Midbrain (tissue), 1 donor: ENCODE results near the gene SUMO3.
"Not testable (repeated sequence)": the region's sequence is repeated elsewhere in the genome, so short reads cannot be mapped to it uniquely, and the experiment has no call there.

Experiments
- DNase-seq: peaks from one replicate; lab custom pipeline; 2025; lab: John Stamatoyannopoulos, UW

The SUMO3 gene

DNA sequence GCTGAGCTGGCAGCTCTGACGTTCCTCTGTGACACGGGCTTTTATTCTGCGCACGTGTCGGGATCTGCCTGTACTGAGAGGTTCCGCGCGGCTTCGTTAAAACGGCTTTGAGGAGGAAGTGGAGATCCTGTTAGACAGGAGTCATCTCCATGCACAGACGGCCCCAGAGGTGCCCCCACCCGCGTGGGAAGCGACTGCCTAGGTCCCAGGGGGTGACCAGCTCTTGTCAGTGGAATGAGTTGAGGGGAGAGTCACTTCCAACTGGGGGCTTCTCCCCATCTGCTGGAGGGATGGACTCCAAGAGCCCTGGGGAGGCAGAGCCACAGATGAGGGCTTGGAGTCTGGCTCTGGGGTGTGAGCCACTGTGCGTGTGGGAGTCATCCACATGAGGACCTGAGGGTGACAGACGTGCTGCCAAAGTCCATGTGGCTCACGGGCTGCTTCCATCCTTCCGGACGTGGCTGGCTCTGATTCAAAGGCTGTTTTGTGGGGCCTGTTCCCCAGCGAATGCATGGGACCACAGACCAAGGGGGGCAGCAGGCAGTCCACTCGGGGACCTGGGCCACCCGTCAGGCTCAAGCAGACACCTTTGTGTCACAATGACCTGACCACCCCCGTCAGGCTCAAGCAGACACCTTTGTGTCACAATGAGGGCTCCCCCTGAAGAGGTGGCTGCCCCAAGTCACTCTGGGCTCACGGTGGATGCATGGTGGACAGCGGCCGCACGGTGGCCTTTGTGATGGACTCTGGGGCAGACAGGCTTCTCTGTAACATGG is 28.8 kb upstream of the SUMO3 start:
- DNase-seq: peak; percentile 38

DNA sequence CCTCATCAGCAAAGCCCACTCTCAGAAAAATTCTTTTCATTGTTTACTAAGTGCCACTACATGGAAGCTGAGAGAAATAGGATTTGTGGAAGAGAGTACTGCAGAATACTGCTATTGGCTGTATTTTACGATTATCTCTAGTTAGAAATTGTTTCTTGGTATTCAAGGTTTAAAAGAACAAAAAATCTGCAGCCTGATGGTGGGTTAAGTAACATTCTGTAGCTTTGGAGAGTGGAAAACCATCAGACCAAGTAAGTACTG is 28.3 kb upstream of the SUMO3 start:
- DNase-seq: no peak

DNA sequence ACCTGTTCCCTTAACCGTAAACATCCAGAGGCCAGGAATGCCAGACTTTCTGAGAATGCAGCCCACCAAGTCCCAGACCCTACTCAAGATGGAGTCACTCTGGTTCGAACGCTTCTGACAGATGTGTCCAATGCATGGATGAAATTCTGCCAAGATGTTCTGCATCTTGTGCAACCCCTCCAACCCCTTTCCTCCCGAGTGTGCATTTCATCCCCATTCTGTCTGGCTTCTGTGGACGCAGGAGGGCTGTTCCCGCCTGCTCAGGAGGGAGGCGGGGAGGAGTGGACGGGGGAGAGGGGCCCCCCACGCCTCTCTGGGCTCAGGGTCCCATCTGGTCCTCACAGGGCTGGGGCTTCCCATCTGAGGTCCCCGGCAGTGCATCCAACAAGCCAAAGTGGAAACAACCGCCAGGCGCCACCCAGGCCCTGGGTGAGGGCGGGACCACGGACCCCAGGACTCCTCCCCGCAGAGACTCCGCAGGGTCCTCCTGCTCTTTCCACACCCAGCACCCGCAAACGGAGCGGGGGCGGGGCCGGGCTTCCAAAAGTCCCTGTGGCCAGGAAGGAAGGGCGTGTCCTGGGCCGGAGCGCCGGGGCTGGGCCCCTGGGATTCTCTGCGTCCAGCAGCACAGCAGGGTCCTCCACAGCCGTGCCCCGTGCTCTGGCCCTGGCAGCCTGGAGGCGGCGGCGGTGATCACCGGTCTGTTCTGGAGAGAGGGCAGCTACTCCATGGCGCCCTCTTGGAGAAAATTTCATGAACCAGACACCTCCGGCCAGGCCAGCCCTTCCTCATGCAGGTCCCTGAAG is 27.8 kb upstream of the SUMO3 start:
- peak; percentile 49 for DNase-seq

DNA sequence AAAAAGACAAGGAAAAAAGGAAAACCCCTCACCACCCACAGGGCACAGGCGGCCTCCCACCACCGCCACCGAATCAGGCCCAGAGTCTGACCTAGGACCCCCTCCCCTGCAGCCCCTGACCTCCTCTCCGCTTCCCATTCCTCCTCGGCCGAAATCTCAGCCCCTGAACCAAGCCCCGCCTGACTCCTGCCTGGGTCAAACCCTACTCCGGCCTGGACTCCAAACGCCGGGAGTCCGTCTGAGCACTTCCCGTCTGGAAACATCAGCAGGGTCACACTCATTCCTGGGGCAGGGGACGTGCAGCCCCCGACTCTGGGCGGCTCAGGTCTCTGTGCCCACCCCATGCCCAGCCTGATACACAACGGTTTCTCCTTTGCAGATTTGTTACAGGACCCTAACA is 26.4 kb upstream of the SUMO3 start:
- DNase-seq: no peak

DNA sequence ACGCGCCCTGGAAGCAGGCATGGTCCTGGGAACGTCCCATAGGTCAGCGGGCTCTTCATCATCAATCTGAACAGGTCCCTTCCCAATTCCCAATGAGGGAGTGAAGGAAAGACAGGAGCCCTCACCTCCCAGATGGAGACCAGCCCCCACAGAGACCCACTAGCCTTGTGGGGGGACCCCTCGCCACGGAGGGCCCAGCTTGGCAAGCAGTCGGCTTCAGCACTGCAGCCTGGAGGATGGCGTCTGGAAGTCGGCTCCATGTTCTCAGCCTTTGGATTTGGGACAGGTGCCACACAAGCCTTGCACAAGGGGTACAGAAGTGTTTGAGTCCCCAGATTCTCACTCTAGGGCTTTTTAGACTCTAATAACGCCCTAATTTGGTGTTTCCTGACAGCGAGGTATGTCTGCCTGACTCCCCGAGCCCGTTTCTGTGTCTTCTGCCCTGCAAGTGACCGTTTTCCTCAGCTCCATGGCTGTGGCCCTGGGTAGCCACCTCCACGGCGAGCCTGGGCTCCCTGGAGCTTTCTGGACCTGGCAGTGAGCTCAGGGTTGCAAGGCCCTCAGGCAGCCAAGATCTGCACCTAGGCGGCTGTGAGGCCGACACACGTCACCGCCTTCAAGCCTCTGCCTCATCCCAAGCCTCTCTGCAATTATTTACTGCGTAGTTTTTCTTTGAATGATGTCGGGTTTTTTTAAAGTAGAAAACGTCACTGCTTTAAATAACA is 25.0 kb upstream of the SUMO3 start:
- DNase-seq: no peak

DNA sequence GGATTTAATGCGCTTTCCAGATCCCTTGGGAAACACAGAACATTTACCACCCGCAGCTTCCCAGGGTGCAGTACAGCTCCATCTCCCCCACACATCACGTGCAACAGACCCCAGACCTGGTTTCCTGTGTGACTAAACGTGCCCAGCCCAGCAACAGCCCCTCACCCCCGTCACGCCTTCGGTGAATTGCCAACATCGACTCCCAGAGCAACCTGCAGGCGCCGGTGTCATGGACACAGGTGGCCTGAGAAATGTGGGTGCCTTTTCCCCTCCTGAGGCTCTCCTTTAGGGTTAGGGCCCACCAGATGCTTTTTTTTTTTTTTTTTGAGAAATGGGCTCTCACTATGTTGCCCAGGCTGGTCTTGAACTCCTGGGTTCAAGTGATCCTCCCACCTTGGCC is 24.2 kb upstream of the SUMO3 start:
- no peak for DNase-seq

DNA sequence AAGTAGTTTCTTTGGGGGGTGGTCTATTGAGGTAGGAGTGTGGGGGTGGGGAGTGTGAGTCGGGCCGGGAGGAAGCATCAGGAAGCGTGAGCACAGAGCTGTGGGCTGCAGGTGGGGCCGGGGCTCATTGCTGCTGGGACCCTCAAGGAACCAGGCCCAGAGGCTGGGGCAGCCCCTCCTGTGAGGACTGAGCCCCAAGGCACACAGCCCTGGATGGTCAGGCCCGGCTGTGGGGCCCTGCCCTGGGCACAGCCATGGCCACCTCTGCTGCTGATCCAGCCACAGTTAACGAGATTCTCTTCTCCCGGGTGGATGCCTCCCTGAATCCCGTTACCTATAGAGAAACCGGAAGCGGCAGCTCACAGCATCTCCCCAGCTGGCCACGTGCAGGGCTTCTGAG is 22.9 kb upstream of the SUMO3 start:
- no peak for DNase-seq

DNA sequence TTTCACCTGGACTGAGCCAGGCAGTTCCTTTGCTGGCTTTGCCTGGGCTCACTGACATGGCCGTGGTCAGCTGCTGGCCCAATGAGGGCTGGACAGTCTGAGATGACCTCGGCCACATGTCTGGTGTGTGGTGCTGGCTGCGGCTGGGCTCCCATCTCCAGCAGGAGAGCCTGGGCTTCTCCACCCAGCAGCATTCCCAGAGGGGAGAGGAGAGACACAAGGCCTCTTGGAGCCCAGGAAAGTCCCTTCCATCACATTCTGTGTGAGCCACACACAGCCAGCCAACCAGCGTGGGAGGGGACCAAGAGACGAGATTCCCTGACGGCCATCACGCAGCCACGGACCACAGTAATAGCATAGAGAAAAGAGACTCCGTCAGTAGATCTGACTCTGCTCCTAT is 21.1 kb upstream of the SUMO3 start:
- no peak for DNase-seq

DNA sequence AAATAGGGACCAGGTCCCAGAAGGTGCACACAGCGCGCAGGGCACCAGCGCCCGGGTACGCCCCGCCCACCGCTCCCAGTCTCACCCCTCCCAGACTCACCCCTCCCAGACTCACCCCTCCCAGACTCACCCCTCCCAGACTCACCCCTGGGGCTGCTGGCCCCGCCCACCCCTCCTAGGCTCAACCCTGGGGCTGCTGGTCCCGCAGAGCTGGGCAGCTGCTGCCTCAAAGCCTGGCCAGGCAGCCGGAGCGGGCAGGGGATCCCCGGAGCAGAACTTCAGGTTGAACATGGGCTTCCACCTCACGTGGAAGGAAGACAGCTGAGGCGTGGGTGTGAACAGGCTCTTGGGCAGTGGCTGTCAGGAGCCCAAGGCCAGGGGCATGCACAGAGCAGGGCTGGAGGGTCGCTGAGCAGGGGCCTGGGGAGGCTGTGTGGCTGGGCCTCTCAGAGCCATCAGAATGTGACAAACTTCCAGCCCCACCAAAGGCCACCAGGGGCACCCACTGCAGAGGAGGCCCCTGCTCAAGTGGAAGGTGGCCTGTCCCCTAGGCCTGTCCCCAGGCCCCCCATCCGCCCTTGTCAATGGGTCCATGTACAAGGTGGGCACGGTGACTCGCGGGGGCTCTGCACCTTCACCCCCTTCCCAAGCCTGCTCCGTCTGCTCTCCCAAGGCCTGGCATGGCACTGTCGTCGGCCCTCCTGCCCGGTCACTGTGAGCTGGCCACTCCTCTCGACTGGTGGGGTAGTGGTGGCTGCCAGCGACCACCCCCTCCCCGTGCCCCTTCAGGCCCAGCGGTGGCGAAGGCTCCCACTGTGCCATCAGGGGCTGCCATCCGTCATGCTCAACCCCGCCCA is 20.4 kb upstream of the SUMO3 start:
- no peak for DNase-seq

DNA sequence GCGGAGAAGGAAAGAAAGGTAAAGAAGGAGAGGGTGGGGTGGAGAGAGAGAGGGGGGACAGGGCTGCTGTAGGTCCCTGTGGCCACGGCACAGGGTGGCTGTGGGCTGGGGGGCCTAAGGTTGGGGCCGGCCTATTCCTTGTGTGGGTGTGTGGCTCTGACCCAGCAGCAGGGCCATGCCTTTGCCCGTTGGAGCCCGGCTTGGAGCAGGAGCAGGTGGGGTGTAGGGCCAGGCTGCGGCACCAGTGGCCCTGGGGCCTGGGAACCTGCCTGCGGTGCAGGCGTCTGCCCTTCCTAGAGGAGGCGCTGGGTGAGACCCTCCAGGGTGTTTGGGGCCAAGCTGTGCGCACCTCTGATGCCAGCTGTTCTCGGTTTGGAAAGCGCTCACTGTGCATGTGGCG is 19.7 kb upstream of the SUMO3 start:
- no peak for DNase-seq

DNA sequence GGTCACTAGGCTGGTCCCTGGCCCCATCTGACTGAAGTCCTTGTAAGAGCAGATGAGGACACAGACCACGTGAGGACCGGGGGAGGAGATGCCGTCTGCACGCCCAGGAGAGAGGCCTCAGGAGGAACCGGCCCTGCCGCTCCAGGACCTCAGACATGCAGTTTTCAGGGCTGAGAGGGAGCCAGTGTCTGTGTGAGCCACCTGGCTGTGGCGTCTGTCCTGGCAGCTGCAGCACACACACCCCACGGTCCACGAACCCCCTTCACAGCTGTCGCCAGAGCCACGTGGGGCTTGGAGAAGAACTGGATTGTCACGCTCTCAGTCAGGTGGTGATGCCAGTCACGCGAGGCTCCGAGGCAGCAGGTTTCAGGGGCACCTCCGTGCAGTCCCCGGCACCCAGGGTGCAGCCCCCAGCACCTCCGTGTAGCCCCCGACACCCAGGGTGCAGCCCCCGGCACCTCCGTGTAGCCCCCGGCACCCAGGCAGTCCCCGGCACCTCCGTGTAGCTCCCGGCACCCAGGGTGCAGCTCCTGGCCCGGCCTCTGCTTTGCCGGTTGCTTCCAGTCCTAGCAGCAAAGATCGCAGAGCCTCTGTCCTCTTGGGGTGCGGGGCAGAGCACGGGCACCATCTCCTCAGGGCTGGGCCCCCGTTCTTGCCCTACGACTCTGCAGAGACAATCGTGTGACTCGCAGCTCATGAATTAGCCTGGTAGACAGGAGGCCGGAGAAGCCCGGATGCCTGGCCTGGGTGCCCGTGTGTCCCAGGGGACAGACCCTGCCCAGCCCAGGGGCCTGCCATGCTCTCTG is 19.0 kb upstream of the SUMO3 start:
- peak; percentile 22 for DNase-seq

DNA sequence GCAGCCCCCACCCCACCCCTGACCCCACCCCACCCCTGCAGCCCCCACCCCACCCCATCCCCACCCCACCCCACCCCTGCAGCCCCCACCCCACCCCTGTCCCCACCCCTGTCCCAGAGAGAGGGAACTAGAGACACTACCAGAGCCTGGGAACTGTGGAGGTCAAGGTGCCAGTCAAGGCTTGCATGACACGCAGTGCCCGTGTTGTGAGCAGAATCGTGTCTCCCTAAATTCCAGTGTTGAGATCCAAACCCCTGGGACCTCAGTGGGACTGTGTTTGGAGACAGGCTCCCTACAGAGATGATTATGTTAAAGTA is 18.4 kb upstream of the SUMO3 start:
- DNase-seq: no peak

DNA sequence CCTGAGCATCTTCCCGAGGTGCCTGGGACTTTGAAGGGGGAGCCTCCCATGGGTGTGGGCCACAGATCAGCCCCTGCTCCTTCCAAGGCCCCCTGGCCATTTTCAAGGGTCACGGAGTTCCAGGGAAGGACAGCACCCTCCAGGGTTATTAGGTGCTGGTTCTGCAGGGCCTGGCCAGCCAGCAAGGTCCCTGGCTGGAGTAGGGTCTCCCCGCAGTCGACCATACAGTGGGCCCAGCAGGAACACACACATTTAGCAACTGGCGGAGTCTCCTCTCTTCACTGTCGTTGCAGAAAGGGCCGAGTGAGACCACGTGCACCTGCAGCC is 17.7 kb upstream of the SUMO3 start:
- DNase-seq: no peak

DNA sequence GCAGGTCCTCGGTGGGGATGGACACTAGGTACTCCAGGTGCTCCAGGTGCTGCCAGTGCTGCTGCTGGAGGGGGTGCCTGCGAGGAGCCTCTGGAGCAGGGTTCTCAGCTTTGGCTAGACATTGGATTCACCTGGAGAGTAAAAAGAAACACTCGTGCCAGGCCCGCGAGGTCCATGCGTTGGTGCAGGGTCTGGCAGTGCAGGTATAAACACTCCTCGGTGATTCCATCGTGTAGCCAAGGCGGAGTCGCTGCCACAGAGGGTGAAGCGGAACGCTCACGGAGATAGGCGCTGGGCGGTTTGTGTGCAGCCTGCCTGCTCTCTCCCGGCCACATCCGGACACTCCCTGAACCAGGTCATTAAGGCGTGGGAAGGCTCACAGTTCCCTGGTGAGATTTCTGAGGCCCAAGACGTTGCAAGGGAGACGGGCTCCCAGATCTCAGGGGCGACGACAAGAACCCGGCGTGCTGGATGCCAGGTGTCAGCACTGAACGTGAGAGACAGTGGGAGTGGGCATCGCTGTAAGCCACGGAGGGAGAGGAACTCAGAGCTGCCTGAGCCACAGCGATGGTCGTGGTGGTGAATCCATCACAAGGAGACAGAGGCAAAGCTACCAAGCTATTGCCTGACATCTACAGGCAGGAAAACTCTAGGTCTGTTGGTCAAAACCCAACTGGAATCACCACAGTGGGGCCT is 17.2 kb upstream of the SUMO3 start:
- DNase-seq: no peak

DNA sequence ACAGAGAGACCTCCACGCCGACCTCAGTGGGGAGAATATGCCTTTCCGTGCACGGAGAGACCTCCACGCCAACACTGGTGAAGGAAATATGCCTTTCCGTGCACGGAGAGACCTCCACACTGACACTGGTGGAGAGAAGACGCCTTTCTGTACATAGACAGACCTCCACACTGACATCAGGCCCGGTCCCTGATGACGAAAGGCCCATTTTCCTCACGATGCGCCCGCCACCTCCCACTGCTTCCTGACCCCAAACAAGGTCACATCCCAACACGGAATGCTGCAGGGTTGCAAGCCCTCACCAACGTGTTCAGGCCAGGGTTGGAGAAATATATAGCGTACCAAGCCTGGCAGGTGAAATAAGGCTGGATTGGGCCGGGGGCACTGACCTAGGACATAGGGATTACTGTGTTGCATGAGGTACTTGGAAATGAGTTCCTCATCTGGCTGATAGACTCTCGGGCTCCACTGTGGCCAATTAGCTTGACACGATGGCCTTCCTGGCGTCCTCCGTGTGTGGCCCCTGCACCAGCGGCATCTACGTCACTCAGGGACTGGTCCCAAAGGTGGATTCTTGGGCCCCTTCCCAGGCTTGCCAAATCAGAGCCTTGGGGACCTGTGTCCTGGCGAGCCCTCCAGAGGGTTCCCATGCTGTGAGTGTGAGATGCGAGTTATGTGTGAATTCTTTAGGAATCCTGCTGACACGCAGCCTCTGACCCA is 16.5 kb upstream of the SUMO3 start:
- DNase-seq: no peak

DNA sequence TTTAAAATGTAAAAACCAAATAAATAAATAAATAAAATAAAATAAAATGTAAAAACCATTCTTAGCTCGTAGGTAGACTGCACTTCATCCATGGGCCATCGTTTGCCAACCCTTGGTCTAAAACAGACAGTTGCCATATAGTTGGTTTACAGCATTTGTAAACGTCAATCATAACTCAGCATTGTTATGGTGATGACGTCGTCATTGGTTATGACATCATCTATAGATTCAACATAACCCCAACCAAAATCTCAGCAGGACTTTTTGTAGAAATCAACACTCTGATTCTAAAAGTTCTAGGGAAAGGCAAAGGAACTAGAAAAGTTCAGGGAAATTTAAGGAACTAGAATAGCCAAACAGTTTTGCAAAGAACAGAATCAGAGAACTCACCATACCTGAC is 15.8 kb upstream of the SUMO3 start:
- no peak for DNase-seq

DNA sequence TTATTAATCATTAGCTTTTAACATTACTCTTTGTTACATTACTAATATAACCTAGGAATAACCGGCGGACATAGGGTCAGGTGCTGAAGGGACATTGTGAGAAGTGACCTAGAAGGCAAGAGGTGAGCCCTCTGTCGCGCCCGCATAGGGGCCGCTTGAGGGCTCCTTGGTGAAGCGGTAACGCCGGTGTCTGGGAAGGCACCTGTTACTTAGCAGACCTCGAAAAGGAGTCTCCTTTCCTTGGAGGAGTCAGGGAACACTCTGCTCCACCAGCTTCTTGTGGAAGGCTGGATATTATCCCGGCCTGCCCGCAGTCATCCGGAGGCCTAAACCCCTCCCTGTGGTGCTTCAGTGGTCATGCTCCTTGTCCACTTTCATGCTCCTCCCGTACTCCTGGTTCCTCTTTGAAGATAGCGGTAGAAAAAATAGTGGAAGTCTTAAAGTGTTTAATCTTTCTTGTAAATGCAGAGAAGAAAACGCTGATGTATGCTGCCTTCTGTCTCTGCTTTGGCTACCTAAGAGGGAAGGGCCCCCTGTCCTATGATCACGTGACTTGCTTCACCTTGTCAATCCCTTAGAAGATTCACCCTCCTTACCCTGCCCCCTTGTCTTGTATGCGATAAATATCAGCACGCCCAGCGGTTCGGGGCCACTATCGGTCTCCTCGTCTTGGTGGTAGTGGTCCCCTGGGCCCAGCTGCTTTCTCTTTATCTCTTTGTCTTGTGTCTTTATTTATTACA is 14.8 kb upstream of the SUMO3 start:
- not testable (repeated sequence) for DNase-seq

DNA sequence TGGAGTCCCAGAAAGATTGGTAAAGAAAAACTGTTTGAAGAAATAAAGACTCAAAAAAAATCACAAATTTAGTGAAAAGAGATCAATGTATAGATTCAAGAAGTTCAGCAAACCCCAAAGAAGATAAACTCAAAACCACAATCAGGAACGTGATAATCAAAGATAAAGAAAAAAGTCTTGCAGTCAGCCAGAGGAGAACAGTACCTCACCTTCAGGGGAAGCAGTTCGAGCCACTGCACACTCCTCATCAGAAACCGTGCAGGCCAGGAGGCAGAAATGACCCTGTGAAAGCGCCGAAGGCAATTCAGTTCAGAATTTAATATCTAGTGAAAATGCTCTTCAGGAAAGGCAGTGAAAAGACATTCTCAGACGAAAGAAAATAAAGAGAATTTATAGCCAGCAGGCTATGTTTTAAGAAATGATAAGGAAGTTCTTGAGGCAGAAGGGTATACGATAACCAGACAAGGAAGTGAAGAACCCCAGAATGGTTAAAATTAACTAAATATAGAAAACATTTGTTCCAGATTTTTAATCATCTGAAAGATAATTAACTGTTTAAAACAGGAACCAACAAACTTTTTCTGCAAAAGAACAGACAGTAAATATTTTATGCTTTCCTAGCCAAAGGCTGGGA is 13.5 kb upstream of the SUMO3 start:
- no peak for DNase-seq

DNA sequence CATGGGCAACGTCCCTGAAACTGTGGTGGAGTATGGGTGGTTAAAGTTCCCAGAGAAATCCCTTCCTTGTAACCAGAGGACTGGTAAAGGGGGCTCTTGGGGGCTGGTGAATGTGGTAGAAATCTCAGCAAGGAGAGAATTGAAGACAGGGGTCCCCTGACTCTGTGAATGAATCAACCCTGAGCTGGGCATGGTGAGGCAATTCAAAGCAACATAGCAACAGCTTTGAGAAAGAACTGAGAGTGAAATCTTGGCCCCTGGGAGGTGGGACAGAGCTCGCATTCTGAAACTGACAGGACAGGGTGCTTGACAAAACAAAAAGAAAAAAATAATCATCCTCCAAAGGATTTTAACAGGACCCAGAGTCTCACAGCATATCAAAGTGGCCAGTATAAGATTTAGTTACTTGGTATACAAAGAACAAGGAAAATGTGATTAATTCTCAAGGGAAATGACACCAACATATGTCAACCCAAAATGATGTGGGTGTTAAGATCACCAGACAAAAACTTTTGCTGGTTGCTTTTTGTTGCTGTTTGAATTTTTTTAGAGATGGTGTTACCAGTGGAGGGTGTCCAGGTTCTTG is 11.7 kb upstream of the SUMO3 start:
- no peak for DNase-seq
